Keratinocyte (primary cell): ENCODE results near the gene D2HGDH. TPM values are rescaled to one million over a fixed set of nuclear protein-coding genes. Genes with fewer than 3 reads are reported as not detected.

Experiments used
- DNase-seq: peaks from one replicate; pipeline ENCODE4 v3.0.0-alpha.2; 2011; ENCODE audit warnings: low read depth, missing footprints, low spot score
- FAIRE-seq: peaks from 2 replicates; lab custom pipeline; 2011; peaks lifted over from hg19 to GRCh38; lab: Jason Lieb, UNC
- H2AFZ ChIP-seq: 2 replicates; pipeline ENCODE4 v1.6.0; 2012; ENCODE audit warnings: low read length, control low read depth, inconsistent platforms; ENCODE audit not compliant: control insufficient read depth
- H3K27ac ChIP-seq: 2 replicates; pipeline ENCODE4 v1.5.1; 2011; ENCODE audit warnings: low read length; ENCODE audit not compliant: control insufficient read depth, insufficient read depth
- H3K27me3 ChIP-seq: 3 replicates; pipeline ENCODE4 v1.6.0; 2011; ENCODE audit warnings: low read length; ENCODE audit not compliant: control insufficient read depth, insufficient read depth; ENCODE audit errors: extremely low read depth
- H3K36me3 ChIP-seq, 2 experiments: 2 replicates in 1 of 2; 3 replicates in 1 of 2; pipeline ENCODE4 v1.5.1; 2011; ENCODE audit warnings: low read length in 2 of 2, mild to moderate bottlenecking in 1 of 2; ENCODE audit not compliant: control insufficient read depth in 2 of 2, insufficient read depth in 2 of 2; ENCODE audit errors: extremely low read depth in 1 of 2
- H3K4me1 ChIP-seq: 3 replicates; pipeline ENCODE4 v1.5.1; 2011; ENCODE audit warnings: low read length; ENCODE audit not compliant: control insufficient read depth, insufficient read depth; ENCODE audit errors: extremely low read depth
- H3K4me2 ChIP-seq: 3 replicates; pipeline ENCODE4 v1.6.0; 2011; ENCODE audit warnings: low read depth, low read length; ENCODE audit not compliant: control insufficient read depth, insufficient read depth; ENCODE audit errors: extremely low read depth
- H3K4me3 ChIP-seq, 3 experiments: fragments of 200-600 bp in 1 of 3; sonication (generic) in 1 of 3; 2 replicates in 2 of 3; 3 replicates in 1 of 3; pipeline ENCODE4 v1.5.1; 2011 to 2016; ENCODE audit warnings: low read length in 3 of 3, mild to moderate bottlenecking in 3 of 3, control low read depth in 2 of 3, inconsistent platforms in 1 of 3, low read depth in 1 of 3, mixed read lengths in 1 of 3, mixed run types in 1 of 3, moderate library complexity in 1 of 3; ENCODE audit not compliant: control insufficient read depth in 2 of 3, insufficient read depth in 2 of 3; ENCODE audit errors: extremely low read depth in 1 of 3
- H3K79me2 ChIP-seq: 2 replicates; pipeline ENCODE4 v1.6.0; 2012; ENCODE audit warnings: low read length; ENCODE audit not compliant: control insufficient read depth, insufficient read depth
- H3K9ac ChIP-seq: 3 replicates; pipeline ENCODE4 v1.6.0; 2011; ENCODE audit warnings: low read length; ENCODE audit not compliant: control insufficient read depth, insufficient read depth; ENCODE audit errors: extremely low read depth
- H3K9me1 ChIP-seq: 3 replicates; pipeline ENCODE4 v1.6.0; 2011; ENCODE audit warnings: low read length; ENCODE audit not compliant: control insufficient read depth, insufficient read depth; ENCODE audit errors: extremely low read depth
- H3K9me3 ChIP-seq: 2 replicates; pipeline ENCODE4 v1.5.1; 2012; ENCODE audit warnings: low read depth, low read length; ENCODE audit not compliant: control insufficient read depth
- H4K20me1 ChIP-seq: 3 replicates; pipeline ENCODE4 v1.6.0; 2011; ENCODE audit warnings: low read length; ENCODE audit not compliant: control insufficient read depth, insufficient read depth; ENCODE audit errors: extremely low read depth
- CTCF ChIP-seq, 3 experiments: IDR thresholded peaks in 1 of 3; conservative IDR thresholded peaks in 1 of 3; optimal IDR thresholded peaks in 1 of 3; 2 replicates in 2 of 3; 3 replicates in 1 of 3; pipeline versions ENCODE3 to v1.5.1; 2011; ENCODE audit warnings: low read length in 3 of 3, mild to moderate bottlenecking in 3 of 3, moderate library complexity in 2 of 3, control low read depth in 1 of 3, inconsistent platforms in 1 of 3; ENCODE audit not compliant: insufficient read depth in 2 of 3; ENCODE audit errors: extremely low read depth in 1 of 3
- EZH2 ChIP-seq: IDR thresholded peaks from one replicate; pipeline ENCODE4 v1.6.1; 2012; ENCODE audit warnings: inconsistent platforms, mild to moderate bottlenecking, low read length, moderate library complexity
- dilution Hi-C: fragments of 300-500 bp; cut with MboI; formaldehyde crosslinking; loops from one replicate; pipeline ENCODE4 v1.7.0; 2020; ENCODE audit warnings: low sequenced_read_pairs; ENCODE audit not compliant: extremely low pct_ligation_motif_present
- polyA plus RNA-seq, 5 experiments: library from polyadenylated mRNA; depleted of rRNA in 3 of 5; stranded (reverse) in 3 of 5; stranded (forward) in 1 of 5; unstranded in 1 of 5; fragments of >200 nt; gene quantifications; 1 replicate in 1 of 5; 2 replicates in 3 of 5; 3 replicates in 1 of 5; pipeline versions ENCODE4 v1.2.1 to v1.2.3, GENCODE V29; 2011 to 2012; ENCODE audit warnings: missing spikeins in 2 of 5, low read depth in 1 of 5, low replicate concordance in 1 of 5

The D2HGDH gene
- polyA plus RNA-seq, 1 donor (not counting 4 experiments of a cell fraction or from before 2014, with no cell fraction given): 5.4 TPM

- no peaks in the 10 kb centered on the region for H4K20me1 ChIP-seq
- dilution Hi-C loops: no loop called here
- no peaks in the 10 kb centered on the region for H3K9me1 ChIP-seq
- peaks cover 43% of the 10 kb centered on the region for H3K27me3 ChIP-seq
- no peak within 1 kb of the TSS for H3K4me3 ChIP-seq
- FAIRE-seq: no peak
- H3K9ac ChIP-seq: no peak within 1 kb of the TSS
- H3K79me2 ChIP-seq: no peaks in the 10 kb centered on the region
- H3K9me3 ChIP-seq: no peaks in the 10 kb centered on the region
- no peak within 1 kb of the TSS for H2AFZ ChIP-seq
- no peak for TF ChIP-seq EZH2
- no peak for TF ChIP-seq CTCF (optimal IDR thresholded peaks at IDR 0.05 in 1 of 3, IDR thresholded peaks at IDR 0.05 in 1 of 3, conservative IDR thresholded peaks at IDR 0.05 in 1 of 3; ENCODE audit: extremely low read depth in 1 of 3, insufficient read depth in 2 of 3, low read length in 3 of 3)
- DNase-seq: no peak
- H3K4me1 ChIP-seq: peaks cover 13% of the 10 kb centered on the region
- no peaks in the 10 kb centered on the region for H3K36me3 ChIP-seq
- no peak within 1 kb of the TSS for H3K4me2 ChIP-seq
- H3K27ac ChIP-seq: no peak within 1 kb of the TSS
Measured at GRCh38 chr2:241776336-241777169, 42.1 kb downstream of the D2HGDH start, which contains the start of gene GAL3ST2. TSS of gene GAL3ST2 (plus strand) at chr2:241776822. CDS start at chr2:241776956, 134 bp downstream.

GRCh38 chr2:241777170-241777685, 42.8 kb downstream of the D2HGDH start:
- Histone ChIP-seq H3K4me1 (peaks cover 13% of the 10 kb centered on the region), H3K4me3 (no peak overlapping the region), H3K79me2 (no peaks in the 10 kb centered on the region), H2AFZ (no peak overlapping the region), H3K9me3 (no peaks in the 10 kb centered on the region), H3K27me3 (peaks cover 43% of the 10 kb centered on the region), H3K27ac (no peak overlapping the region), H4K20me1 (no peaks in the 10 kb centered on the region), H3K36me3 (no peaks in the 10 kb centered on the region), H3K4me2 (no peak overlapping the region), H3K9ac (no peak overlapping the region), H3K9me1 (no peaks in the 10 kb centered on the region)
- DNase-seq (no peak), FAIRE-seq (no peak)
- dilution Hi-C loops: no loop called here
- TF ChIP-seq EZH2: no peak
- no peak for TF ChIP-seq CTCF (optimal IDR thresholded peaks at IDR 0.05 in 1 of 3, IDR thresholded peaks at IDR 0.05 in 1 of 3, conservative IDR thresholded peaks at IDR 0.05 in 1 of 3; ENCODE audit: extremely low read depth in 1 of 3, insufficient read depth in 2 of 3, low read length in 3 of 3)
